IMR-90 (cell line): ENCODE measurements around the gene ROR2. TPM values are rescaled to one million over a fixed set of nuclear protein-coding genes. Genes with fewer than 3 reads are reported as not detected.

Experiments used
- ATAC-seq: fragments of 200-7000 bp; cut with Tn5 transposase; 2 replicates; pipeline ENCODE4 v1.9.1; 2020; ENCODE audit warnings: low read depth, mild to moderate bottlenecking, moderate library complexity
- BruUV-seq: library from RNA; stranded (reverse); fragments of 400-500 nt; replicated peaks from 2 replicates; lab custom pipeline; 2021; lab: Mats Ljungman, UMichigan
- CTCF ChIA-PET: fragments of 300-600 bp; formaldehyde crosslinking; extraction: SDS; loops from one replicate; lab custom pipeline; 2021; ENCODE audit warnings: antibody characterized with exemption; lab: Yijun Ruan, JAX
- POLR2A ChIA-PET: fragments of 300-600 bp; sonication (Branson Sonifier 250); formaldehyde crosslinking; loops from one replicate; lab custom pipeline; 2022; ENCODE audit warnings: antibody characterized with exemption; ENCODE audit not compliant: unreplicated experiment; lab: Charles Lee
- DNase-seq: peaks from one replicate; pipeline ENCODE4 v3.0.0; 2013
- H2AFZ ChIP-seq: replicated peaks from 2 replicates; pipeline ENCODE3; 2013; ENCODE audit warnings: low read length, mild to moderate bottlenecking; ENCODE audit not compliant: poor library complexity
- H2AK5ac ChIP-seq: 2 replicates; pipeline ENCODE4 v1.6.1; 2013; ENCODE audit warnings: low read depth, low read length, inconsistent platforms
- H2AK9ac ChIP-seq: replicated peaks from 2 replicates; pipeline ENCODE3; 2013; ENCODE audit warnings: mild to moderate bottlenecking, low read depth, low read length, moderate library complexity; ENCODE audit not compliant: poor library complexity
- H2BK120ac ChIP-seq: 2 replicates; pipeline ENCODE4 v1.6.1; 2013; ENCODE audit warnings: low read depth, low read length, inconsistent platforms
- H2BK15ac ChIP-seq: 3 replicates; pipeline ENCODE4 v1.6.1; 2013; ENCODE audit warnings: low read depth, low read length, inconsistent platforms
- H2BK20ac ChIP-seq: 2 replicates; pipeline ENCODE4 v1.6.1; 2013; ENCODE audit warnings: low read depth, mild to moderate bottlenecking, inconsistent platforms, low read length, moderate library complexity
- H2BK5ac ChIP-seq: 2 replicates; pipeline ENCODE4 v1.6.1; 2013; ENCODE audit warnings: mild to moderate bottlenecking, low read depth, low read length, inconsistent platforms; ENCODE audit not compliant: poor library complexity, severe bottlenecking
- H3K14ac ChIP-seq: replicated peaks from 2 replicates; pipeline ENCODE4 v1.6.1; 2013; ENCODE audit warnings: low read depth, low read length, inconsistent platforms
- H3K18ac ChIP-seq: 2 replicates; pipeline ENCODE4 v1.6.1; 2013; ENCODE audit warnings: low read depth, low read length, control low read depth
- H3K23ac ChIP-seq: 2 replicates; pipeline ENCODE4 v1.6.1; 2013; ENCODE audit warnings: low read depth, low read length, inconsistent platforms
- H3K27ac ChIP-seq: 2 replicates; pipeline ENCODE4 v1.5.1; 2013; ENCODE audit warnings: mild to moderate bottlenecking, control low read depth, low read length; ENCODE audit not compliant: insufficient read depth
- H3K27me3 ChIP-seq: 2 replicates; pipeline ENCODE4 v1.6.1; 2013; ENCODE audit warnings: low read length; ENCODE audit not compliant: control insufficient read depth, insufficient read depth
- H3K36me3 ChIP-seq: 2 replicates; pipeline ENCODE4 v1.6.1; 2013; ENCODE audit warnings: low read length, mixed read lengths; ENCODE audit not compliant: control insufficient read depth, insufficient read depth
- H3K4ac ChIP-seq: 2 replicates; pipeline ENCODE4 v1.6.1; 2013; ENCODE audit warnings: low read depth, low read length, inconsistent platforms
- H3K4me1 ChIP-seq: 2 replicates; pipeline ENCODE4 v1.6.1; 2013; ENCODE audit warnings: low read length, mixed read lengths; ENCODE audit not compliant: control insufficient read depth, insufficient read depth
- H3K4me2 ChIP-seq: 2 replicates; pipeline ENCODE4 v1.6.1; 2013; ENCODE audit warnings: low read depth, mild to moderate bottlenecking, control low read depth, low read length, moderate library complexity
- H3K4me3 ChIP-seq: 2 replicates; pipeline ENCODE4 v1.5.1; 2013; ENCODE audit warnings: low read depth, mild to moderate bottlenecking, control low read depth, low read length, moderate library complexity; ENCODE audit not compliant: insufficient read depth
- H3K56ac ChIP-seq: 2 replicates; pipeline ENCODE4 v1.6.1; 2013; ENCODE audit warnings: low read length, inconsistent platforms; ENCODE audit not compliant: insufficient read depth; ENCODE audit errors: extremely low read depth
- H3K79me1 ChIP-seq, 2 experiments: 2 replicates each; pipeline ENCODE4 v1.6.1; 2013; ENCODE audit warnings: low read length in 2 of 2, inconsistent platforms in 1 of 2, low read depth in 1 of 2
- H3K9ac ChIP-seq: 2 replicates; pipeline ENCODE4 v1.6.1; 2013; ENCODE audit warnings: low read depth, low read length, control low read depth
- H3K9me1 ChIP-seq: 2 replicates; pipeline ENCODE4 v1.6.1; 2013; ENCODE audit warnings: low read length, inconsistent platforms; ENCODE audit not compliant: insufficient read depth
- H3K9me3 ChIP-seq: 2 replicates; pipeline ENCODE4 v1.6.1; 2013; ENCODE audit warnings: low read length; ENCODE audit not compliant: control insufficient read depth, insufficient read depth
- H4K20me1 ChIP-seq: 2 replicates; pipeline ENCODE4 v1.6.1; 2013; ENCODE audit warnings: low read length, inconsistent platforms; ENCODE audit not compliant: insufficient read depth
- H4K5ac ChIP-seq: 2 replicates; pipeline ENCODE4 v1.6.1; 2013; ENCODE audit warnings: mild to moderate bottlenecking, low read depth, low read length, control low read depth
- H4K8ac ChIP-seq, 2 experiments: 2 replicates each; pipeline ENCODE4 v1.6.1; 2013; ENCODE audit warnings: low read depth in 2 of 2, low read length in 2 of 2, control low read depth in 1 of 2, inconsistent platforms in 1 of 2
- H4K91ac ChIP-seq: 2 replicates; pipeline ENCODE4 v1.6.1; 2013; ENCODE audit warnings: low read depth, low read length, inconsistent platforms; ENCODE audit not compliant: insufficient read depth
- BHLHE40 ChIP-seq: fragments of 150-350 bp; IDR thresholded peaks from 2 replicates; pipeline ENCODE4 v1.6.1; 2016; ENCODE audit warnings: mild to moderate bottlenecking, low read depth, low read length
- CEBPB ChIP-seq: IDR thresholded peaks from 2 replicates; pipeline ENCODE4 v1.6.1; 2012; ENCODE audit warnings: low read depth, low read length, improper control_type of control experiment
- CHD1 ChIP-seq: IDR thresholded peaks from 2 replicates; pipeline ENCODE4 v1.6.1; 2012; ENCODE audit warnings: low read depth, low read length, improper control_type of control experiment
- CTCF ChIP-seq: conservative IDR thresholded peaks from 2 replicates; pipeline ENCODE4 v1.5.1; 2012; ENCODE audit warnings: mild to moderate bottlenecking, low read depth, low read length, improper control_type of control experiment
- ELK1 ChIP-seq: fragments of 150-350 bp; IDR thresholded peaks from 2 replicates; pipeline ENCODE4 v1.6.1; 2016; ENCODE audit warnings: low read depth, mild to moderate bottlenecking, low read length, moderate library complexity, borderline replicate concordance
- FOS ChIP-seq: fragments of 150-350 bp; IDR thresholded peaks from 2 replicates; pipeline ENCODE4 v1.6.1; 2016; ENCODE audit warnings: low read depth, low read length
- MAZ ChIP-seq: IDR thresholded peaks from 2 replicates; pipeline ENCODE4 v1.6.1; 2012; ENCODE audit warnings: low read depth, mild to moderate bottlenecking, low read length, improper control_type of control experiment, moderate library complexity, borderline replicate concordance
- POLR2A ChIP-seq: IDR thresholded peaks from 2 replicates; pipeline ENCODE4 v1.6.1; 2012; ENCODE audit warnings: mild to moderate bottlenecking, low read depth, low read length
- RAD21 ChIP-seq: IDR thresholded peaks from 2 replicates; pipeline ENCODE4 v1.6.1; 2012; ENCODE audit warnings: low read length, improper control_type of control experiment
- RFX5 ChIP-seq: IDR thresholded peaks from 2 replicates; pipeline ENCODE4 v1.8.0; 2012; ENCODE audit warnings: low read depth, mild to moderate bottlenecking, low read length, moderate library complexity
- SMC3 ChIP-seq: fragments of 150-350 bp; IDR thresholded peaks from 2 replicates; pipeline ENCODE4 v1.6.1; 2016; ENCODE audit warnings: low read depth, mild to moderate bottlenecking, antibody characterized with exemption, low read length, moderate library complexity
- WGBS, 2 experiments: methylation state at CpG; one replicate each; pipeline versions ENCODE4 v1.1.5 to v1.1.7; 2013; ENCODE audit warnings: missing lambda C conversion rate in 2 of 2; ENCODE audit not compliant: insufficient read length in 1 of 2; ENCODE audit errors: extremely low coverage in 2 of 2; 5-methylcytosine and 5-hydroxymethylcytosine counted together
- dilution Hi-C: fragments of 300-500 bp; cut with HindIII; formaldehyde crosslinking; loops from one replicate; pipeline ENCODE4 v1.14.3; 2018; ENCODE audit warnings: low sequenced_read_pairs; ENCODE audit not compliant: unreplicated experiment
- in situ Hi-C: fragments of 300-500 bp; cut with MboI; formaldehyde crosslinking; loops from 3 replicates; pipeline ENCODE4 v1.14.3; 2019; ENCODE audit warnings: low sequenced_read_pairs, inconsistent platforms, mixed read lengths
- intact Hi-C: fragments of 100-400 bp; cut with micrococcal nuclease; formaldehyde crosslinking; loops from 2 replicates; pipeline ENCODE4 v1.10.0; 2022
- polyA plus RNA-seq, 3 experiments: library from polyadenylated mRNA; depleted of rRNA; stranded (reverse); fragments of >200 nt; gene quantifications; 2 replicates each; pipeline ENCODE4 v1.2.3, GENCODE V29; 2012; ENCODE audit warnings: low replicate concordance in 1 of 3
- total RNA-seq: library from RNA; depleted of rRNA; stranded (reverse); fragments of >200 nt; gene quantifications from 2 replicates; pipeline ENCODE4 v1.2.3, GENCODE V29; 2012

Gene ROR2
- total and polyA plus RNA-seq, 2 of the 4 experiments (the other 2 are of a cell fraction) = 2.3 to 4.8 TPM

DNA sequence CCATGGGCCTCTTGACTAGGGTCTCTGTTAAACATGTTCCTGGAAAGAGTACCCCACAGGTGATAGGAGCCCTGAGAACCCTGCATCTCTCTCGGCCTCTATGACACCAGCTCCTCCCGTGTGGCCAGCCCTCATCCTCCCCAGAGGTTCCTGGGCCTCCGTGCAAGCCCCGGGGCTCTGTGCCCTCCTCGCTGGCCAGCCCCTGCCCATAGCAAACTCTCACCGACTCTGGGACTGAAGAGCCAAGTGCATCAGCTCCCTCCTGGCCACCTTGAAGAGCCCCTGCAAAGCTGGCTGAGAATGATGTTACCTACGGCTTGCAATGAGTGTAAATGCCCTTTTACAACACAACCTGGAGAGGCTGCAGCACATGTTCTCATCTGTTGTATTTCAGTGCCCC lies 224.4 kb downstream of the ROR2 start:
- in situ Hi-C loops = no loop called here
- Histone ChIP-seq H3K36me3 (peaks cover 53% of the 10 kb centered on the region), H3K9me3 (no peaks in the 10 kb centered on the region), H3K56ac (no peak overlapping the region), H3K27ac (no peak overlapping the region), H3K4ac (no peak overlapping the region), H2BK5ac (no peak overlapping the region), H3K23ac (no peak overlapping the region), H4K8ac (no peak overlapping the region), H2BK20ac (no peak overlapping the region), H2AFZ (no peak overlapping the region), H3K4me1 (peaks cover 5% of the 10 kb centered on the region; the same call in 1 of the 2 replicates), H3K18ac (no peak overlapping the region), H3K14ac (no peak overlapping the region), H2AK5ac (no peak overlapping the region), H3K79me1 (no peaks in the 10 kb centered on the region), H2BK15ac (no peak overlapping the region), H3K4me2 (no peak overlapping the region), H4K20me1 (no peaks in the 10 kb centered on the region), H4K91ac (no peak overlapping the region), H3K9ac (no peak overlapping the region), H2BK120ac (no peak overlapping the region), H2AK9ac (no peak overlapping the region), H4K5ac (no peak overlapping the region), H3K9me1 (peaks cover 3% of the 10 kb centered on the region; the same call in 1 of the 2 replicates), H3K27me3 (no peaks in the 10 kb centered on the region), H3K4me3 (no peak overlapping the region)
- WGBS, 2 experiments = 85% methylated on average over 4 of the region's 7 CpGs; no CpG with 5 or more reads in 1 of the 2 experiments
- no peak for DNase-seq
- ATAC-seq = no peak
- POLR2A ChIA-PET = no interaction called here
- no TSS peak for BruUV-seq
- dilution Hi-C loops = no loop called here
- CTCF ChIA-PET = interaction anchor here (0.7 kb wide), 1 partner anchor 811 kb away, joined by 3 read pairs; no protein-coding TSS in a partner anchor
- no peak for TF ChIP-seq ELK1
- no peak for TF ChIP-seq POLR2A
- no peak for TF ChIP-seq CEBPB
- no peak for TF ChIP-seq BHLHE40
- TF ChIP-seq FOS = no peak
- no peak for TF ChIP-seq MAZ
- no peak for TF ChIP-seq RAD21
- no peak for TF ChIP-seq SMC3
- no peak for TF ChIP-seq RFX5
- TF ChIP-seq CTCF = no peak
- no peak for TF ChIP-seq CHD1
- intact Hi-C loops = loop anchor here (2.0 kb wide), 1 partner anchor 689 kb away; no protein-coding TSS in a partner anchor
